Ishikawa (cell line): ENCODE results near the gene BRD3.

ENCODE experiments used
- CEBPB ChIP-seq: IDR thresholded peaks from 2 replicates; pipeline ENCODE4 v1.6.1; 2012
- CREB1 ChIP-seq: IDR thresholded peaks from 2 replicates; pipeline ENCODE4 v1.6.1; 2012; ENCODE audit warnings: low read depth
- EGR1 ChIP-seq: IDR thresholded peaks from 2 replicates; pipeline ENCODE4 v1.6.1; 2012
- EP300 ChIP-seq: IDR thresholded peaks from 2 replicates; pipeline ENCODE4 v1.6.1; 2012; ENCODE audit warnings: borderline replicate concordance
- FOXM1 ChIP-seq: IDR thresholded peaks from 2 replicates; pipeline ENCODE4 v1.6.1; 2012; ENCODE audit warnings: low read depth, borderline replicate concordance
- MAX ChIP-seq: IDR thresholded peaks from 2 replicates; pipeline ENCODE4 v1.6.1; 2012
- NFIC ChIP-seq: IDR thresholded peaks from 2 replicates; pipeline ENCODE4 v1.6.1; 2012
- RAD21 ChIP-seq: IDR thresholded peaks from 2 replicates; pipeline ENCODE4 v1.6.1; 2012; ENCODE audit warnings: low read depth
- REST ChIP-seq: IDR thresholded peaks from 2 replicates; pipeline ENCODE4 v1.6.1; 2012; ENCODE audit warnings: low read depth, mild to moderate bottlenecking
- TAF1 ChIP-seq: IDR thresholded peaks from 2 replicates; pipeline ENCODE4 v1.6.1; 2012; ENCODE audit warnings: low read depth, mild to moderate bottlenecking
- TCF12 ChIP-seq: IDR thresholded peaks from 2 replicates; pipeline ENCODE4 v1.6.1; 2012; ENCODE audit warnings: low read depth
- TEAD4 ChIP-seq: IDR thresholded peaks from 2 replicates; pipeline ENCODE4 v1.6.1; 2012
- USF1 ChIP-seq: IDR thresholded peaks from 2 replicates; pipeline ENCODE4 v1.6.1; 2012
- YY1 ChIP-seq: IDR thresholded peaks from 2 replicates; pipeline ENCODE4 v1.6.1; 2012; ENCODE audit warnings: low read depth
- ZBTB7A ChIP-seq: IDR thresholded peaks from 2 replicates; pipeline ENCODE4 v1.6.1; 2012; ENCODE audit warnings: low read depth

The BRD3 gene

GRCh38 chr9:133999851-134000265 is 68.0 kb downstream of the BRD3 start:
- TF ChIP-seq NFIC: no peak
- no peak for TF ChIP-seq CREB1
- TF ChIP-seq EGR1: no peak
- TF ChIP-seq ZBTB7A: no peak
- no peak for TF ChIP-seq USF1
- TF ChIP-seq REST: no peak
- TF ChIP-seq TCF12: no peak
- TF ChIP-seq CEBPB: no peak
- no peak for TF ChIP-seq FOXM1
- no peak for TF ChIP-seq TEAD4
- TF ChIP-seq YY1: no peak
- TF ChIP-seq RAD21: no peak
- TF ChIP-seq TAF1: no peak

- TF ChIP-seq EP300: no peak
- TF ChIP-seq RAD21: no peak
- TF ChIP-seq YY1: no peak
- TF ChIP-seq MAX: no peak
- TF ChIP-seq TEAD4: no peak
- TF ChIP-seq TCF12: no peak
- TF ChIP-seq EGR1: no peak
- TF ChIP-seq CREB1: no peak
- no peak for TF ChIP-seq TAF1
- TF ChIP-seq CEBPB: no peak
- no peak for TF ChIP-seq FOXM1
- TF ChIP-seq USF1: no peak
Measured at GRCh38 chr9:133998915-133999595, 68.8 kb downstream of the BRD3 start.

- TF ChIP-seq CEBPB (no peak), FOXM1 (no peak), YY1 (no peak), ZBTB7A (no peak), USF1 (no peak), TEAD4 (no peak), TAF1 (no peak), EP300 (no peak), CREB1 (no peak), EGR1 (no peak), TCF12 (no peak), REST (no peak), RAD21 (no peak), MAX (no peak)
Measured at GRCh38 chr9:133997584-133997983, 70.2 kb downstream of the BRD3 start.

- TF ChIP-seq FOXM1 (no peak), USF1 (no peak), CREB1 (no peak), RAD21 (no peak), EP300 (no peak), MAX (no peak), REST (no peak)
Measured at GRCh38 chr9:133996531-133997520, 71.0 kb downstream of the BRD3 start.
